Measurements from ENCODE around the gene TWF2. TPM values are rescaled to one million over a fixed set of nuclear protein-coding genes. Genes with fewer than 3 reads are reported as not detected.

The TWF2 gene
- total and polyA plus RNA-seq, 10 of the 15 experiments (the other 5 are each of a cell fraction or from before 2014, with no cell fraction given), result 0.16 to 106 (median 68.5) TPM

MicroRNAs encoded within 50 kb of the gene (microRNA counts, 767-probe panel; counts per million panel counts)
- microRNA hsa-let-7g-5p, result 5,466 counts per million, percentile 99 among the panel's probes with 10 or more counts

Small RNA genes within 50 kb of the gene (microRNA-seq; reads per million reads assigned to microRNA genes)
- 161,184 reads per million, percentile 100 among the genes with 10 or more reads in this experiment for gene MIRLET7G

Small RNA genes within 50 kb of the gene (small RNA-seq; reads per million reads assigned to genes)
- gene MIRLET7G, result 3,083 reads per million, percentile 100 among the genes with 10 or more reads in this experiment

Other genes with a start within 250 kb of the TWF2 start
Only the 7 nearest of the 14 such genes appear.
- 29.8 and 30.0 TPM in 2 replicates for gene POC1A, start 84.7 kb downstream of the TWF2 start, total RNA-seq (2014; rRNA removed)
- 14.6 and 15.6 TPM in 2 replicates for gene POC1A, start 84.7 kb downstream of the TWF2 start, total RNA-seq (2014; rRNA removed; fragmentation: Illumina TruSeq; extraction: Trizol)
- 22.9 and 23.4 TPM in 2 replicates for gene POC1A, start 84.7 kb downstream of the TWF2 start, total RNA-seq (2021)
- 13.6 and 19.7 TPM in 2 replicates for gene POC1A, start 84.7 kb downstream of the TWF2 start, polyA plus RNA-seq (2011; rRNA removed)
- gene POC1A, start 84.7 kb downstream of the TWF2 start, polyA plus RNA-seq (2014; fragmentation: Illumina TruSeq; extraction: Trizol), result 16.4 and 24.1 TPM in 2 replicates
- gene POC1A, start 84.7 kb downstream of the TWF2 start, polyA plus RNA-seq (2014; fragmentation: Nextera tagmentation; extraction: Ambion mirVana), result 10 to 100 TPM in 1 of 2 experiments, 1 to 10 TPM in 1; 8.5 to 13.0 TPM
- gene POC1A, start 84.7 kb downstream of the TWF2 start, polyA plus RNA-seq (2014; rRNA removed), result 26.5 and 27.2 TPM in 2 replicates
- gene POC1A, start 84.7 kb downstream of the TWF2 start, polyA plus RNA-seq (2016; fragmentation: Nextera tagmentation; extraction: Ambion mirVana), result 10 to 100 TPM; 42.3 to 49.8 TPM
- gene ALAS1, start 41.0 kb downstream of the TWF2 start, total RNA-seq (2014; rRNA removed), result 77.4 and 89.8 TPM in 2 replicates
- gene ALAS1, start 41.0 kb downstream of the TWF2 start, total RNA-seq (2014; rRNA removed; fragmentation: Illumina TruSeq; extraction: Trizol), result 69.5 and 69.9 TPM in 2 replicates
- gene ALAS1, start 41.0 kb downstream of the TWF2 start, total RNA-seq (2021), result 75.4 and 75.9 TPM in 2 replicates
- gene ALAS1, start 41.0 kb downstream of the TWF2 start, polyA plus RNA-seq (2011; rRNA removed), result 78.1 and 95.0 TPM in 2 replicates
- gene ALAS1, start 41.0 kb downstream of the TWF2 start, polyA plus RNA-seq (2014; fragmentation: Illumina TruSeq; extraction: Trizol), result 73.0 and 103 TPM in 2 replicates
- 100 to 1,000 TPM; 111 to 115 TPM for gene ALAS1, start 41.0 kb downstream of the TWF2 start, polyA plus RNA-seq (2014; fragmentation: Nextera tagmentation; extraction: Ambion mirVana)
- 78.6 and 93.1 TPM in 2 replicates for gene ALAS1, start 41.0 kb downstream of the TWF2 start, polyA plus RNA-seq (2014; rRNA removed)
- 100 to 1,000 TPM in 1 of 2 experiments, 10 to 100 TPM in 1; 88.4 to 102 TPM for gene ALAS1, start 41.0 kb downstream of the TWF2 start, polyA plus RNA-seq (2016; fragmentation: Nextera tagmentation; extraction: Ambion mirVana)
- 0.22 and 0.51 TPM in 2 replicates for gene TLR9, start 13.5 kb downstream of the TWF2 start, total RNA-seq (2014; rRNA removed)
- gene TLR9, start 13.5 kb downstream of the TWF2 start, total RNA-seq (2014; rRNA removed; fragmentation: Illumina TruSeq; extraction: Trizol), result 0.14 and 0.22 TPM in 2 replicates
- gene TLR9, start 13.5 kb downstream of the TWF2 start, total RNA-seq (2021), result 4.8 and 6.9 TPM in 2 replicates
- 0.03 and 0.11 TPM in 2 replicates for gene TLR9, start 13.5 kb downstream of the TWF2 start, polyA plus RNA-seq (2011; rRNA removed)
- gene TLR9, start 13.5 kb downstream of the TWF2 start, polyA plus RNA-seq (2014; fragmentation: Illumina TruSeq; extraction: Trizol), result 0.53 TPM in 1 of 2 replicates, not detected in the other
- under 1 TPM in 1 of 2 experiments, not detected in 1; 0.10 TPM for gene TLR9, start 13.5 kb downstream of the TWF2 start, polyA plus RNA-seq (2014; fragmentation: Nextera tagmentation; extraction: Ambion mirVana)
- gene TLR9, start 13.5 kb downstream of the TWF2 start, polyA plus RNA-seq (2014; rRNA removed), result 1.1 and 1.5 TPM in 2 replicates
- gene TLR9, start 13.5 kb downstream of the TWF2 start, polyA plus RNA-seq (2016; fragmentation: Nextera tagmentation; extraction: Ambion mirVana), result 1 to 10 TPM in 1 of 2 experiments, under 1 TPM in 1; 0.82 to 1.2 TPM
- gene PPM1M, start 6.6 kb upstream of the TWF2 start, total RNA-seq (2014; rRNA removed), result 15.7 and 16.3 TPM in 2 replicates
- 14.1 TPM in 2 replicates for gene PPM1M, start 6.6 kb upstream of the TWF2 start, total RNA-seq (2014; rRNA removed; fragmentation: Illumina TruSeq; extraction: Trizol)
- 24.8 and 25.9 TPM in 2 replicates for gene PPM1M, start 6.6 kb upstream of the TWF2 start, total RNA-seq (2021)
- 19.2 and 21.1 TPM in 2 replicates for gene PPM1M, start 6.6 kb upstream of the TWF2 start, polyA plus RNA-seq (2011; rRNA removed)
- 19.8 and 24.3 TPM in 2 replicates for gene PPM1M, start 6.6 kb upstream of the TWF2 start, polyA plus RNA-seq (2014; fragmentation: Illumina TruSeq; extraction: Trizol)
- gene PPM1M, start 6.6 kb upstream of the TWF2 start, polyA plus RNA-seq (2014; fragmentation: Nextera tagmentation; extraction: Ambion mirVana), result 10 to 100 TPM in 1 of 2 experiments, 1 to 10 TPM in 1; 7.5 to 15.3 TPM
- gene PPM1M, start 6.6 kb upstream of the TWF2 start, polyA plus RNA-seq (2014; rRNA removed), result 23.1 and 24.3 TPM in 2 replicates
- 1 to 10 TPM; 7.3 to 9.5 TPM for gene PPM1M, start 6.6 kb upstream of the TWF2 start, polyA plus RNA-seq (2016; fragmentation: Nextera tagmentation; extraction: Ambion mirVana)
- 50.0 and 51.1 TPM in 2 replicates for gene WDR82, start 39.5 kb upstream of the TWF2 start, total RNA-seq (2014; rRNA removed)
- 45.1 and 46.4 TPM in 2 replicates for gene WDR82, start 39.5 kb upstream of the TWF2 start, total RNA-seq (2014; rRNA removed; fragmentation: Illumina TruSeq; extraction: Trizol)
- gene WDR82, start 39.5 kb upstream of the TWF2 start, total RNA-seq (2021), result 61.0 and 64.8 TPM in 2 replicates
- gene WDR82, start 39.5 kb upstream of the TWF2 start, polyA plus RNA-seq (2011; rRNA removed), result 81.8 and 82.4 TPM in 2 replicates
- gene WDR82, start 39.5 kb upstream of the TWF2 start, polyA plus RNA-seq (2014; fragmentation: Illumina TruSeq; extraction: Trizol), result 65.8 and 67.0 TPM in 2 replicates
- gene WDR82, start 39.5 kb upstream of the TWF2 start, polyA plus RNA-seq (2014; fragmentation: Nextera tagmentation; extraction: Ambion mirVana), result 10 to 100 TPM; 10.4 to 12.5 TPM
- gene WDR82, start 39.5 kb upstream of the TWF2 start, polyA plus RNA-seq (2014; rRNA removed), result 49.5 and 55.2 TPM in 2 replicates
- 10 to 100 TPM; 10.1 to 15.8 TPM for gene WDR82, start 39.5 kb upstream of the TWF2 start, polyA plus RNA-seq (2016; fragmentation: Nextera tagmentation; extraction: Ambion mirVana)
- 13.7 and 14.9 TPM in 2 replicates for gene GLYCTK, start 48.7 kb upstream of the TWF2 start, total RNA-seq (2014; rRNA removed)
- gene GLYCTK, start 48.7 kb upstream of the TWF2 start, total RNA-seq (2014; rRNA removed; fragmentation: Illumina TruSeq; extraction: Trizol), result 8.5 and 8.8 TPM in 2 replicates
- gene GLYCTK, start 48.7 kb upstream of the TWF2 start, total RNA-seq (2021), result 19.0 and 19.9 TPM in 2 replicates
- 6.5 and 13.5 TPM in 2 replicates for gene GLYCTK, start 48.7 kb upstream of the TWF2 start, polyA plus RNA-seq (2011; rRNA removed)
- gene GLYCTK, start 48.7 kb upstream of the TWF2 start, polyA plus RNA-seq (2014; fragmentation: Illumina TruSeq; extraction: Trizol), result 2.3 and 7.4 TPM in 2 replicates
- 1 to 10 TPM in 1 of 2 experiments, under 1 TPM in 1; 0.66 to 2.7 TPM for gene GLYCTK, start 48.7 kb upstream of the TWF2 start, polyA plus RNA-seq (2014; fragmentation: Nextera tagmentation; extraction: Ambion mirVana)
- gene GLYCTK, start 48.7 kb upstream of the TWF2 start, polyA plus RNA-seq (2014; rRNA removed), result 22.6 and 26.5 TPM in 2 replicates
- 10 to 100 TPM; 10.6 to 15.7 TPM for gene GLYCTK, start 48.7 kb upstream of the TWF2 start, polyA plus RNA-seq (2016; fragmentation: Nextera tagmentation; extraction: Ambion mirVana)
- gene DNAH1, start 77.2 kb upstream of the TWF2 start, total RNA-seq (2014; rRNA removed), result 3.3 and 3.4 TPM in 2 replicates
- 2.3 TPM in 2 replicates for gene DNAH1, start 77.2 kb upstream of the TWF2 start, total RNA-seq (2014; rRNA removed; fragmentation: Illumina TruSeq; extraction: Trizol)
- gene DNAH1, start 77.2 kb upstream of the TWF2 start, total RNA-seq (2021), result 4.4 and 5.7 TPM in 2 replicates
- 1.8 and 3.2 TPM in 2 replicates for gene DNAH1, start 77.2 kb upstream of the TWF2 start, polyA plus RNA-seq (2011; rRNA removed)
- gene DNAH1, start 77.2 kb upstream of the TWF2 start, polyA plus RNA-seq (2014; fragmentation: Illumina TruSeq; extraction: Trizol), result 2.3 and 3.7 TPM in 2 replicates
- gene DNAH1, start 77.2 kb upstream of the TWF2 start, polyA plus RNA-seq (2014; fragmentation: Nextera tagmentation; extraction: Ambion mirVana), result under 1 TPM; 0.31 to 0.33 TPM
- 4.4 and 5.8 TPM in 2 replicates for gene DNAH1, start 77.2 kb upstream of the TWF2 start, polyA plus RNA-seq (2014; rRNA removed)
- gene DNAH1, start 77.2 kb upstream of the TWF2 start, polyA plus RNA-seq (2016; fragmentation: Nextera tagmentation; extraction: Ambion mirVana), result under 1 TPM; 0.48 to 0.57 TPM

Data from GM12878 (cell line).